ENCODE data around the gene SDF2. TPM values are rescaled to one million over a fixed set of nuclear protein-coding genes. Genes with fewer than 3 reads are reported as not detected.

SDF2 gene
- total RNA-seq, 1 donor from 2014 or later = 34.0 TPM

DNA sequence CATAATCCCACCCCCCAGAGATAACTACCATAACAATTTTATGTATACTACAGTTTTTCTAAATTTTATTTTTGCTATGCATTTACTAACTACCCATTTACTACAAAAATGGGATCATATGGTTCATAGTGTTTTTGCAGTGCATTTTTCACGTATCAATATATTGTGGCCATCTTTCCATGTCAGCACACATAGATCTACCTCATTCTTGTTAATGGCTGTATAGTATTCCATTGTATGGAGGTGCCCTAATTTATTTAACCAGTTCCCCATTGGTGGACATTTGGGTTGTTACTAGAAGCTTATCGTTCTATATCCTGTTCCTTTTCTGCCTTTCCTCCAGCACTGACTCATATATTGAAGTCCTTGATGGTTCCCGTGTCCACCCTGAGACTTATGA lies 27.3 kb upstream of the SDF2 start:
- TF ChIP-seq, protein P1, sequence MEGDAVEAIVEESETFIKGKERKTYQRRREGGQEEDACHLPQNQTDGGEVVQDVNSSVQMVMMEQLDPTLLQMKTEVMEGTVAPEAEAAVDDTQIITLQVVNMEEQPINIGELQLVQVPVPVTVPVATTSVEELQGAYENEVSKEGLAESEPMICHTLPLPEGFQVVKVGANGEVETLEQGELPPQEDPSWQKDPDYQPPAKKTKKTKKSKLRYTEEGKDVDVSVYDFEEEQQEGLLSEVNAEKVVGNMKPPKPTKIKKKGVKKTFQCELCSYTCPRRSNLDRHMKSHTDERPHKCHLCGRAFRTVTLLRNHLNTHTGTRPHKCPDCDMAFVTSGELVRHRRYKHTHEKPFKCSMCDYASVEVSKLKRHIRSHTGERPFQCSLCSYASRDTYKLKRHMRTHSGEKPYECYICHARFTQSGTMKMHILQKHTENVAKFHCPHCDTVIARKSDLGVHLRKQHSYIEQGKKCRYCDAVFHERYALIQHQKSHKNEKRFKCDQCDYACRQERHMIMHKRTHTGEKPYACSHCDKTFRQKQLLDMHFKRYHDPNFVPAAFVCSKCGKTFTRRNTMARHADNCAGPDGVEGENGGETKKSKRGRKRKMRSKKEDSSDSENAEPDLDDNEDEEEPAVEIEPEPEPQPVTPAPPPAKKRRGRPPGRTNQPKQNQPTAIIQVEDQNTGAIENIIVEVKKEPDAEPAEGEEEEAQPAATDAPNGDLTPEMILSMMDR (IDR thresholded peaks at IDR 0.05; ENCODE audit: borderline replicate concordance) = no peak
- intact Hi-C loops (cut with micrococcal nuclease) = no loop called here
- H3K9me3 ChIP-seq (replicated peaks) = no peaks in the 10 kb centered on the region
- H3K27me3 ChIP-seq (ENCODE audit: low read depth) = no peaks in the 10 kb centered on the region
- H3K36me3 ChIP-seq = peaks cover 100% of the 10 kb centered on the region
- DNase-seq = no peak
- no peak overlapping the region for H3K4me3 ChIP-seq
- H3K4me1 ChIP-seq = peaks cover 6% of the 10 kb centered on the region
- no peak overlapping the region for H3K27ac ChIP-seq (replicated peaks)

DNA sequence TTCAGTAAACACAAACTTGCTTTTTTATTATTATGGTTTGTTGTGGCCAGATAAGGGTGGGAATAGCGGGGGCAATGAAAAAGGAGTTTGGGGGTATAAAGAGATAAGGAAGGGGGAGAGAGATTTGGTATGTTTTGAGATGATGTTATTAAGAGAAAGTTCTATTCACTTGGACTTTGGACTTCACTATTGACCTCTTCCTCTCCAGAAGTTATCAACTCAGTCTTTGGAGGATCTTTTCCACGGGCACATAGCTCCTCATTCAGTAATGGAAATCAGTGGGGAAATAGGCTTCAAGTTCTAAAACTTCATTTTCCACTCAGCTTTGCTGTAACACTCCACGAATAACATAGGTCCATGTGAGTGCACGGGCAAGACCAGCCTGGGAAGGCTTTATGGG lies 26.8 kb upstream of the SDF2 start:
- peaks cover 6% of the 10 kb centered on the region for H3K4me1 ChIP-seq
- intact Hi-C loops (cut with micrococcal nuclease) = no loop called here
- no peak overlapping the region for H3K27ac ChIP-seq (replicated peaks)
- no peaks in the 10 kb centered on the region for H3K9me3 ChIP-seq (replicated peaks)
- TF ChIP-seq, protein P1 (IDR thresholded peaks at IDR 0.05; ENCODE audit: borderline replicate concordance) = no peak
- no peak for DNase-seq
- no peak overlapping the region for H3K4me3 ChIP-seq
- H3K27me3 ChIP-seq (ENCODE audit: low read depth) = no peaks in the 10 kb centered on the region
- peaks cover 100% of the 10 kb centered on the region for H3K36me3 ChIP-seq

DNA sequence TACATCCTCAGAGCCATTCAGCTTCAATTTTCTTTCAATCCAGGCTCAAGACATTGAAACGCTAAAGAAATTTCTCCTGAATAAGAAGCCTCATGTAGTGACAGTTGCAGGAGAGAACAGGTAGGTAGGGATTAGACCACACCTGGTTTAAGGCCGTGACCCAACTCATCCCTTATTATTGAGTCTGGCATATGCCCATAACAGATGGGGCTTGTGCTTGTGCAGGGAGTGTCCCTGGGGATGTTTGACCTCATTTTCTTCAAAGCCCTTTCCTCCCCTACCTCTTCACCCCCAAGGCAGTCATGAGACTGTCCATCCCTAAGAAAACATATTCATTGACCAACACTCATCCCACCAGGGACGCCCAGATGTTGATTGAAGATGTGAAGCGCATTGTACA lies 24.6 kb upstream of the SDF2 start:
- Histone ChIP-seq H3K27me3 (ENCODE audit: low read depth) (no peaks in the 10 kb centered on the region), H3K4me3 (no peak overlapping the region), H3K27ac (replicated peaks) (no peak overlapping the region), H3K36me3 (peaks cover 100% of the 10 kb centered on the region), H3K4me1 (peaks cover 6% of the 10 kb centered on the region), H3K9me3 (replicated peaks) (no peaks in the 10 kb centered on the region)
- intact Hi-C loops (cut with micrococcal nuclease) = no loop called here
- no peak for DNase-seq
- TF ChIP-seq, protein P1 (IDR thresholded peaks at IDR 0.05; ENCODE audit: borderline replicate concordance) = no peak

DNA sequence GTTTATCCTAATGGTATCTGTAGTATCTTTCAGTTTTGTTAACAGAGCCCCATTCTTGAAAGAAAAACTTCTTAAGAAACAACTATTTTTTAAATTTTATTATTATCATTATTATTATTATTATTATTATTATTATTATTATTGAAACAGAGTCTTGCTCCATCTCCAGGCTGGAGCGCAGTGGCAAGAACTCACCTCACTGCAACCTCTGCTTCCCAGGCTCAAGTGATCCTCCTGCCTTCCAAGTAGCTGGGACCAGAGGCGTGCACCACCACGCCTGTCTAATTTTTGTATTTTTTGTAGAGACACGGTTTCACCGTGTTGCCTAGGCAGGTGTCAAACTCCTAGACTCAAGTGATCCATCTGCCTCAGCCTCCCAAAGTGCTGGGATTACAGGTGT lies 23.7 kb upstream of the SDF2 start:
- peaks cover 100% of the 10 kb centered on the region for H3K36me3 ChIP-seq
- H3K4me1 ChIP-seq = peaks cover 6% of the 10 kb centered on the region
- intact Hi-C loops (cut with micrococcal nuclease) = no loop called here
- H3K4me3 ChIP-seq = no peak overlapping the region
- no peak overlapping the region for H3K27ac ChIP-seq (replicated peaks)
- H3K9me3 ChIP-seq (replicated peaks) = no peaks in the 10 kb centered on the region
- TF ChIP-seq, protein P1 (IDR thresholded peaks at IDR 0.05; ENCODE audit: borderline replicate concordance) = no peak
- H3K27me3 ChIP-seq (ENCODE audit: low read depth) = no peaks in the 10 kb centered on the region
- no peak for DNase-seq

DNA sequence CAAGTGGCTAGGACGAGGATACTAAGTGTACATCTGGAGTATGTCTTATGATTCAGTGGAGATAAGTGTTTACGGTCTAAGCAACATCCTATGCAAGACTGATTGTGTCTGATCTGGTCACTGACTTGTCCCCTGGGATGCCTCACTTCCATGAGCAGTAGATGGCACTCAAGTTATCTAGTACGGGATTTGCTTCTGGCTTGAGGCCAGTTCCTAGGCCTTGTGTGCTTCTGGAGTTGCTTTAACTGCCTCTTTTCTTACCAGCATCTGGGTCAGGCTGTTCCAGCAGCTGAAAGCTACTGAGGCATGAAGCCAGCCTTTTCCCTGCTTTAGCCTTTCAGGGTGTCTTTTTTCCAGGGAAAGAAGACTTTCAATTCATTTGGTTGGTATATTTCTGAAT lies 23.3 kb upstream of the SDF2 start:
- no peak overlapping the region for H3K27ac ChIP-seq (replicated peaks)
- H3K4me1 ChIP-seq = peaks cover 6% of the 10 kb centered on the region
- peaks cover 100% of the 10 kb centered on the region for H3K36me3 ChIP-seq
- intact Hi-C loops (cut with micrococcal nuclease) = no loop called here
- TF ChIP-seq, protein P1 (IDR thresholded peaks at IDR 0.05; ENCODE audit: borderline replicate concordance) = no peak
- no peak overlapping the region for H3K4me3 ChIP-seq
- no peak for DNase-seq
- H3K9me3 ChIP-seq (replicated peaks) = no peaks in the 10 kb centered on the region
- no peaks in the 10 kb centered on the region for H3K27me3 ChIP-seq (ENCODE audit: low read depth)

DNA sequence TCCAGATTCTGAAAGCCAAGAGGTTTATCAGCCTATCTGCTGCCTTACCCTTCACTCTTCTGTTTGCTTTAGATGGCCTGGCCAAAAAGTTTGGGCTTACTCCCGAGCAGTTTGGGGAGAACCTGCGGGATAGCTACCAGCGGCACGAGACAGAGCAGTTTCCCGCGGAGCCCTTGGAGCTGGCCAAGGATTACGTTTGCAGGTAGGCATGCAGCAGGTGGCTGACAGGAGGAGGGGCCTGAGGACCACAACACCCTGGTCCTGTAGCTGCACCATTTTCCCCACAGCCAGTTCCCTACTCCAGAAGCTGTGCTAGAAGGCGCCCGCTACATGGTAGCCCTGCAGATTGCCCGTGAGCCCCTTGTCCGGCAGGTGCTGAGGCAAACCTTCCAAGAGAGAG lies 20.9 kb upstream of the SDF2 start:
- H3K27ac ChIP-seq (replicated peaks) = no peak overlapping the region
- H3K9me3 ChIP-seq (replicated peaks) = no peaks in the 10 kb centered on the region
- no peak overlapping the region for H3K4me3 ChIP-seq
- H3K27me3 ChIP-seq (ENCODE audit: low read depth) = no peaks in the 10 kb centered on the region
- TF ChIP-seq, protein P1 (IDR thresholded peaks at IDR 0.05; ENCODE audit: borderline replicate concordance) = no peak
- intact Hi-C loops (cut with micrococcal nuclease) = no loop called here
- peaks cover 100% of the 10 kb centered on the region for H3K36me3 ChIP-seq
- peaks cover 6% of the 10 kb centered on the region for H3K4me1 ChIP-seq
- no peak for DNase-seq
